CD4-positive, alpha-beta T cell treated with Interleukin-15 for 4 hours (primary cell): ENCODE measurements around the gene CCR7.

Experiments
- DNase-seq: peaks from one replicate; pipeline ENCODE4 v3.0.0-alpha.2; 2020; ENCODE audit warnings: low spot score

CCR7 gene

GRCh38 chr17:40561294-40561870, 3.9 kb downstream of the CCR7 start:
- no peak for DNase-seq

- peak; percentile 90 for DNase-seq
Measured at GRCh38 chr17:40560592-40561293, 4.5 kb downstream of the CCR7 start.

- DNase-seq, result peak; percentile 80
Measured at GRCh38 chr17:40559954-40560591, 5.2 kb downstream of the CCR7 start.

- no peak for DNase-seq
Measured at GRCh38 chr17:40559564-40559916, 5.7 kb downstream of the CCR7 start.

- no peak for DNase-seq
Measured at GRCh38 chr17:40558890-40559563, 6.2 kb downstream of the CCR7 start.

GRCh38 chr17:40558300-40558889, 6.9 kb downstream of the CCR7 start:
- DNase-seq, result no peak

- no peak for DNase-seq
Measured at GRCh38 chr17:40557531-40558299, 7.6 kb downstream of the CCR7 start.

GRCh38 chr17:40556884-40557414, 8.3 kb downstream of the CCR7 start:
- DNase-seq, result no peak

GRCh38 chr17:40556198-40556661, 9.0 kb downstream of the CCR7 start:
- no peak for DNase-seq

GRCh38 chr17:40555296-40556190, 9.7 kb downstream of the CCR7 start:
- no peak for DNase-seq

- no peak for DNase-seq
Measured at GRCh38 chr17:40554646-40555295, 10.5 kb downstream of the CCR7 start.

GRCh38 chr17:40553694-40554534, 11.4 kb downstream of the CCR7 start:
- no peak for DNase-seq

- DNase-seq, result no peak
Measured at GRCh38 chr17:40552806-40553693, 12.2 kb downstream of the CCR7 start.

GRCh38 chr17:40551879-40552768, 13.1 kb downstream of the CCR7 start:
- DNase-seq, result no peak

GRCh38 chr17:40551091-40551878, 14.0 kb downstream of the CCR7 start:
- no peak for DNase-seq

- no peak for DNase-seq
Measured at GRCh38 chr17:40550608-40551007, 14.7 kb downstream of the CCR7 start.
